Measurements from ENCODE around the gene DCDC2C.

DCDC2C gene

DNA sequence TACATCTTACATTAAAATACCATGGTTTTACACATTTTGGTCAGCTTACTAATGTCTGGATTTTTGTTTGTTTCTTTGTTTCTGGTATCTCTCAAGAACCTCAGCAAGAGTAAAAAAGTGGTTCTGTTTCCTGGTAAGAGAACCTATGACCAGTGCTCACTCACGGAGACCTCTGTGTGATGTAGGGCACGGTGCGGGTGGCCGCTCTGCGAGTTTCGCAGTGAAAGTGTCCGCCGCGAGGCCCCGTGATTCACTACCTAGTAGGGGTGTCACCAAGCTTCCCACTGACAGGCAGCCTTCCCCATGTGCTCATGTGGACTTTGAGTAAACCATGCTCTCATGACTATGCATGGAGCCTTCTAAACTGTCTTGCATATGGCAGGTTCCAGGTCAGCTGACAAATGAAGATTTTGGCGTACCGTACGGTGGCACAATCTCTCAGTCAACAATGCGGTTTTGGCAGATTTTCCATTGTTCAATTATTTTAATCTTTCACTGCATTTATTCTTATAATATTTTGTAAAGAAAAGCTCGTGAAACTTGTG, 137.3 kb downstream of the DCDC2C start:
- no peak for DNase-seq

GRCh38 chr2:3847397-3848052, 144.2 kb downstream of the DCDC2C start:
- no peak for DNase-seq

DNA sequence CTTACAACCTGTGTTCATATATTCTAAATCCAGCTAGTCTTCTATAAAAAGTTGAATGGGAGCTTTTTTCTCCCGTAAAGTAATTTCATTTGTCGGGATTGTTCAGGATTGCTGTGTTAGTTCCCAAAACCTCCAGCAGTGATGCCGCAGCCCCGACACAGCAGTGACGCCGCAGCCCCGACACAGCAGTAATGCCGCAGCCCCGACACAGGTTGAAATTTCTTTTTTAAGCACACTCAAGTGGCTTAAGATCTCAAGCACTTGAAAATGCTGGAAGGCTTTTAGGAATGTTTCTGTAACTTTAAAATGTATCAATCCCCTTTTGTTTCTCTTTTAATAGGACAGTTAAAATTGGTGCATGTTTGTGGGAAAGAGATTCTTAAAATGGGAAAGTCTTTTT, 145.4 kb downstream of the DCDC2C start:
- no peak for DNase-seq

DNA sequence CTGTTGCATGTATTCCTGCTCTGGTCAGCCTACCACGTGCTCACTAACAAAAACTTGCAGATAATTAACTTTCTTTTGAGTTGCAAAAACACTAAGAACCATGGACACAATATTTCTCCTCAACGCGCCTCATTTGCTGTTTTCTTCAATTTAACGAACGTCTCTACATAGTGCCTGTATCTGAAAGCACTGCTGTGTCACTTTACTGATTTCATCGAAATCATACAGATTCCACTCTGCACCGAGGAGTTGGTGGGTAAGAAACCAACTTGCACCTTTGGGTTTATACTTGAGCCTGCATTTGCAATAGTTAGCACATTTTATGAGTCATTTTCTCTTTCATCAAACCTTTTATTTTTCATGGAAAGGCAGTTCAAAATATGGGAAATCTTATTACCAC, 145.8 kb downstream of the DCDC2C start:
- DNase-seq, result no peak

- DNase-seq, result no peak
These were observed 154.2 kb downstream of the DCDC2C start for GRCh38 chr2:3857576-3857975.

DNA sequence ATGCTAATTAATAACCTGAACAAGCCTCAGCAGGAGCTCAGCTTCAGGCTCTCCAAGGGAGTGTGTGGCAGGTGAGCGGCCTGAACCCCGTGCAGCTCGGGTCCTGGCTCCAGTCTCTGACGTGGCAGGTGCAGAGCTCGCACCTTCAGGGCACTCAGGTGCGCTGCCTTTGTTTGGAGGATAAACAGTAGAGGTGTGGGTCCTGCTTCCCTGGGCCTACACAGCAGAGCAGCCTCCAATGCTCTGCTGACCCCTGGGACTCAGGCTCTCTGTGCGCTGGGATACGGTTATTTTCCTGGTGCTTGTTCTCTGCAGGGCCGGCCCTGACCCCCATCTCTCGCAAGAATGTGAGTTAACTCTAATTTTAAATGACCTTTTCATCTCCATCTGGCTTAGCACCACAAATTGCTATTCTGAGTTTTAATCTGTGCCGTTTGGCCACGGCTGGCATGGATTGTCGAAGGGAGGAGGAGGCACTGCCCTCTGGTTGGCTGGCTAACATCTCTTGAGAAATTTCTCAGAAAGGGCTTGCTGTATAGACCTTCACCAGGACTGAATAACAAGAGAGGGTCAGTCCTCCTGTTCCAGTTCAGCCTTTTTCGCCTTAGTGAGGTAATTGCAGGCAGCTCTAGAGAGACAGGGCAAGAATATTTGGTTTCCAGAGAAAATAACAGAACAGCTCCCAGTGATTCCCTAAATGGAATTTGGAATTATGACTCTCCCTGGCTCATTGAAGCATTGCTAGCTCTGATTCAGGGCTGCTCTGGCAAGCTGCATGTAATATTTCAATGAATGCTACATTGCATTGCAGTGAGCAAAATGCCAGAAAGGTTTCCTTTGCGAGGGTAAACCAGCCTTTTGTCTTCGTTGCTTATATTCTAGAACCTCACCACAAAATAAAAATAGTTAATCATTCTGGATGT, 161.8 kb downstream of the DCDC2C start:
- no peak for DNase-seq

- DNase-seq, result no peak
These were observed 164.1 kb downstream of the DCDC2C start for GRCh38 chr2:3867469-3867868.

DNA sequence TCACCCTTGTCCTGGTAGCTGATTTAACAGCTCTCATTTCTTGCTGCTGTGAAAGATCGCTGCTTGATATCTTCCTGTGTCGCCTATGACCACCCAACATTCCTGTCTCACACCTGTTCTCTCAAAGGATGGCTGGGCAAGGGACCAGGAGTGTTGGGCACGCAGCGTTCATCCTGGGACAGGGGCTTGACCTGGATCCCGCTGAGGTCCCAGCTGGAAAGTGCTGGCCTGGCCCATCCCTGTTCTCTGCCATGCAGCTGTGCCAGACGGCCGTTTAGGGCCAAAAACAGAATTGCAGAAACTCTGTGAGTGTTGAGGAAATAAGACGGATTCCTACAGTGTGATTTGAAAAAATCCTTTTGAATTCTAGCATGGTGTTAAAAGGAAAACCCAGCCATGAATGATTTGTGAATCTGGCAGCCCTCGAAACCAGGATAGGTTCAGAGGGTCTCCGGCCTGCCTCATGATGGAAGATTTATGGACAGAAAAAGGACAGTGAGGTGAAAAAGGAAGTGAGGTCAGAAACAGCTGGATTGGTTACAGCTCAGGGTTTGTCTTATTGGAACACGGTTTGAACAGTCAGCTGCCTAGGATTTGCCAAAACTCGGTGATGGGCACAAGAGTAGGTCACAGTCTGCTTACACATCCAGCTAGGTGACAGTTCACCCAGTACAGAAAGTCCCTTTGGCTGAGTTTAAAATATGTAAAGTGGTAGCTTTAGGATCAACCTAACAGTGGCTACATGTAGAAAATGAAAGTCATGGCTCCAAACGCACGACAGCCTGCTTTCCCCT, 164.8 kb downstream of the DCDC2C start:
- no peak for DNase-seq

GRCh38 chr2:3870222-3870621, 166.8 kb downstream of the DCDC2C start:
- DNase-seq, result no peak

- no peak for DNase-seq
These were observed 167.6 kb downstream of the DCDC2C start for GRCh38 chr2:3871002-3871401.

DNA sequence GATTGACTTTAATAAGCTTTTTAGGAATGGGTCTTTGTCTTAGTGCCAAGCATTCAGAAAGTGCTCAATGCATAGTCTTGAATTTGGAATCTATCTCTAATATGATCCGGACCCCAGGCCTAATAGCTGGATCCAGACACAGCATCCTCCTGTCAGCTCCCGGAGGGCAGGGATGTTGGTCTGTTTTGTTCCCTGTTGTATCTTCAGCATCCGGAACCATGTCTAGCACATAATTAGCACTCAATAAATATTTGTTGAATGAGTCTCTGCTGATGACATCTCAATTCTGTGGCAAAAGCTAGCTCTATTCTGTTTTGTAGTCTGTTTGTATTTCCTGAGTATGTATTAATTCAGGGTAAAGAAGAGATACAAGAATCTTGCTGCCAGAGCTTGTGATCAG, 169.1 kb downstream of the DCDC2C start:
- no peak for DNase-seq

DNA sequence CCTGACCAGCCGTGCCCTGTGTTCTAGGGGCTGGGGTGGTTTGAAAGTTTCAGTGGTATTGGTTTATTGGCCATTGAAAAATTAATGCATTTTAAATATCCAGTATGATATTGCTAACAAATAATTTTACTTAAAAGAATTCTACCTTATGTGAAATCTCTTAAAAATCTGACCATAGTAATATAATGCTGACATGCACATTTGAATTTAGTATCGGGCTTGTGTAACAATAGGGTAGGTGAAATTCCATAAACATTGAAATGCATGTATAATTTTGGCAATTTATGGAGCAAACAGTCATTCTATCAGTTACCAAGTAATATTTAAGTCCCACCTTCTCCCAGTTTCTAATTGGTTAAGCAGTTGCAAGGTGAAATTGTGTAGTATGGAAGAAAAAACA, 170.5 kb downstream of the DCDC2C start:
- DNase-seq, result no peak

DNA sequence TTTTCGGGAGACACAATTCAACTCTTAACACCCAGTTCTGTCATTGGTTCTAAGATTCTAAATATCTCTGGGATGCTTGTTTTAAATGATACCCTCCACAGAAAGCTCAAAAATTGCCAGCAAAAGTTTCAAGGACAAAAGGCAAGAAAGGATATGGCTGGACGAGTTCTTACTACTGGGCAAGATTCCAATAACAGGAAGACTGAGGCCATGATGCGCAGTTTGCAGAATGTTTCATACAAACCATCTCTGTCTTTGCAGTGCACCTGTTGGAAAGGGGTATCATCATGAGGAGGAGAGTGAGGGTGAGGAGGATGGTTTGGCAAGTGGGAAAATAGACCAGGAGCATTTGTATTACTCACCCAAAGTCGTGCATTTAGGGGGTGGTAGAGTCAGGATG, 172.8 kb downstream of the DCDC2C start:
- DNase-seq, result no peak

DNA sequence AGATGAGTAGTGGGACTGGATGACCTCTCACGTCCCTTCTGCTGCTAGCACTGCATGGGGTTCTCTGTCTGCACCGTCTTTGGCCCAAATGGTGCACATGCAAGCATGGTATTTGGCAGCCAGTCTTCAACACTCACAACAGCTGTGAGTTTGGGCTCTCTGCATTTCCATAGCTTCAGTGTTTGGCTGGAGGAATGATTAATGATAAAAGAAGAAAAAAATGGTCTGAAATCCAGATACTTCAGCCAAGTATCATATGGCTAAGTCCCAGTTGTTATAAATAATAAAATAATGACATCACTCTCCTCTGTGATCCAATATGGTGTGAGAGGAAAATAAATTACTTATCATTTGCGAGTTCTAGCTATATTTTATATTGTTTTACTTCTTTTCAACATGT, 173.3 kb downstream of the DCDC2C start:
- no peak for DNase-seq

DNA sequence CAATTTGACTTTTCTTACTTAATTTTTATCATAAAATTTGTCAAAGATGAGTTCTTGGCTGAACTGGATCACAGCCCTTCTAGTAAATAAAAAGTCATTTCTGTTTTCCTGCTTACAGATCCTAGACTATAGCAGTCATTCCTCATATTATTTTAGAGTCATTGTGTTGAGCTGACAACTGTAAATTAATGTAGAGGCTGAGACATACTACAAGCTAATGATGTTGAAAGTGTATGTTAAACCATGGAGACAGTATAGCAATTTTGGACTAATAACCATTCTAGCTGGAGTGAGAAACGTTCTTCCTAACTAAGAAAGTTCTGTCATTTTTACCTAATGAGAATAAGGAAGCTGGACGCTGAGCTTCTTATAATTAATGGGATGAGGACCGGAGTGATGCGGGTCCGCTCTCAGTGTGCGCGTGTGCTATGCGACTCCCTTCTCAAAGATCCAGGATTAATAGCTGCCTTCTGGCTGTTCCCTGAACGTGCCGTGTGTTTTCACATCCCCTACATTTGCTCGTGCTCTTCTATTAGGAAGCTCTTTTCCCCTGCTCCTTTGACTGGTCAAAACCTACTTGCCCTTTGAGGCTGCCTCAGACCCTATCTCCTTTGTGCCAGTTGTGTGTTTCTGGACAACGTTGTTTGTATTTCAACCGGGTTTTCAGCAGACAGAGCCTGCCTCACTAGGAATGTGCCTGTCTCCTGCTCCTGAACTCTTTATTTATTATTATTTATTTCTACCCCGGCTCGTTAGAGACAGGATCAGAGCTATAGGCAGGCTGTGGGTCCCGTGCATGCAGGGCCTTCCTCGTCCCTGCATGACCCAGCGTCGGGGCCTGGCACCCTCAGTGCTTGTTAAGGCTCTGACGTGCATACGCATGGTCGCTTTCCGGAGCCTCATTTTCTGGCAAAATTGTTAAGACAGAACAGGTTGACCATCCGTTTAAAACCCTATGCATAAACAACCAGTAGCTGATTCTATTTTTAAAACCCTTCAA, 182.6 kb downstream of the DCDC2C start:
- no peak for DNase-seq

GRCh38 chr2:3895021-3895420, 191.6 kb downstream of the DCDC2C start:
- no peak for DNase-seq

Data from activated CD8-positive, alpha-beta memory T cell treated with anti-CD3 and anti-CD28 coated beads, Interleukin-2, amount 50 U/mL, for 4 hours (primary cell).